ENCODE measurements around the gene GTF2B.
"Not testable (repeated sequence)": the region's sequence is repeated elsewhere in the genome, so short reads cannot be mapped to it uniquely, and the experiment has no call there.

Gene GTF2B

DNA sequence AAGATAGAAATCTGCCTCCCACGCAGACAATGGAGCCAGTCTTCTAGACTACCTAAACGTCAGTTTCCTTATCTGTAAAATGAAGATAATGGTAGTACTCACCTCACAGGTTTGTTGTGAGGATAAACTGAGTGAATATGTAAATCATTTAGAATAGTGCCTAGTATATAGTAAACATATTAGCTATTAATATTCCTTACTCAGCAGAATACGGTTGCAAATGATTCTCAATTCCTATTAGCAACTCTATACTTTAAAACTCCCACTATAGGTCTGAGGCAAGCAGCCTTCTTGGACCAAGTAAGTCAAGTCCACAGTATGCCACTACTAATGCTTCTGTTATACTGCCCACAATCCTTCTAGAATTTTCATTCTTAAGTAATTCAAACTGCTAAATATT, 5.4 kb downstream of the GTF2B start:
- in situ Hi-C loops (cut with MboI; ENCODE audit: low sequenced_read_pairs): no loop called here

- in situ Hi-C loops (cut with MboI; ENCODE audit: low sequenced_read_pairs): no loop called here
These were observed 8.2 kb downstream of the GTF2B start for GRCh38 chr1:88883156-88883555.

DNA sequence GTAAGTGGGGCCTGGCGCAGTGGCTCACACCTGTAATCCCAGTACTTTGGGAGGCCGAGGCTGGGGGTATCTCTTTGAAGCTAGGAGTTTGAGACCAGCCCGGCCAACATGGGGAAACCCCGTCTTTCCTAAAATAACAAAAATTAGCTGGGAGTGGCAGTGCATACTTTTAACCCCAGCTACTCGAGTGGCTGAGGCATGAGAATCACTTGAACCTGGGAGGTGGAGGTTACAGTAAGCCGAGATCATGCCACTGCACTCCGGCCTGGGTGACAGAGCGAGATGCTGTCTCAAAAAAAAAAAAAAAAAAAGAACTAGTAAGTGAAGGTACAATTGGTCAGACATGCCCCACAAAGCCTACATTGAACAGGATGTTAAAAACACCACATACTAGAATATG, 10.7 kb downstream of the GTF2B start:
- in situ Hi-C loops (cut with MboI; ENCODE audit: low sequenced_read_pairs): not testable (repeated sequence)

GRCh38 chr1:88878731-88879130, 12.6 kb downstream of the GTF2B start:
- in situ Hi-C loops (cut with MboI; ENCODE audit: low sequenced_read_pairs): no loop called here

DNA sequence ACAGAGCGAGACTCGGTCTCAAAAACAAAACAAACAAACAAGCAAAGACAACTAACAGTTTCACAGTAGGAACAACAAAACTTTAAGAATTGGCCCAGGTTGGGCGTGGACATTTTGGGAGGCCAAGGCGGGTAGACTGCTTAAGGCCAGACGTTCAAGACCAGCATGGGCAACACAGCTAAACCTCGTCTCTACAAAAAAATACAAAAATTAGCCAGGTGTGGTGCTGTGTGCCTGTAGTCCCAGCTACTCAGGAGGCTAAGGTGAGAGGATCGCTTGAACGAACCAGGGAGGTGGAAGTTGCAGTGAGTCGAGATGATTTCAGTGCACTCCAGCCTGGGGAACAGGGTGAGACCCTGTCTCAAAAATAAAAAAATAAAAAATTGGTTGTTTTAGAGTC, 13.5 kb downstream of the GTF2B start:
- in situ Hi-C loops (cut with MboI; ENCODE audit: low sequenced_read_pairs): no loop called here

GRCh38 chr1:88877382-88877825, 14.0 kb downstream of the GTF2B start:
- in situ Hi-C loops (cut with MboI; ENCODE audit: low sequenced_read_pairs): no loop called here

DNA sequence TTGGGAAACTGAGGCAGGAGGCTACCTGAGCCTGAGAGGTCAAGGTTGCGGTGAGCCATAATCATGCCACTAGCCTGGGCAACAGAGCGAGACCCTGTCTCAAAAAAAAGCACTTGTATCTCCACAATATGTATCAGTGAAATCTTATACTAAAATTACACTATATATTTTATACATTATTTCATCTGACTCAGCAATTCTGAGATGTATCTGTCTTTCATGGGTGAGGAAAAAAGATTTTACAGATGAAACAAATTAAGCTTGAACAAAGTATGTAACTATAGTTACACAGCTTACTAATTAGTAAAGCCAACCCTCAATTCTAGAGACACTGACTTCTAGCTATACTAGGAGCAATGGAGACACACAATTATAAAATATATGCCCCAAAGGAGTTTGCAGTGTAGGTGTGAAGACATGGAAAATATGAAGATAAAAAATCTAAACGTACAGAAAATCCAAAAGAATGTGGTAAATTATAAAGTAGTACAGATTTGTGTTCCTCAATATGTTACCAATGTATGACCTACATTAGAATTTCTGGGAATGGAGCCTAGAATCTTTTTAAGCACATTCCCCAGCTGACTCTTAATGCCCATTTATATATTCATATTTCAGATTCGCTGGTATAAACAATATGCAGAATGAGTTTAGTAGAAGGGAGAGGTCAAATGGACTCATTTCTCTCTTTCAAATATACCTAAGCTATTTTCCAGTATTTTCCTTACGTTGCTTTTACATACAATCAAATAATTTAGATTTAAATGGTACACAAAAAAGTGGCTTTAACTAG, 14.6 kb downstream of the GTF2B start:
- in situ Hi-C loops (cut with MboI; ENCODE audit: low sequenced_read_pairs): no loop called here

- in situ Hi-C loops (cut with MboI; ENCODE audit: low sequenced_read_pairs): no loop called here
These were observed 15.8 kb downstream of the GTF2B start for GRCh38 chr1:88875595-88875994.

DNA sequence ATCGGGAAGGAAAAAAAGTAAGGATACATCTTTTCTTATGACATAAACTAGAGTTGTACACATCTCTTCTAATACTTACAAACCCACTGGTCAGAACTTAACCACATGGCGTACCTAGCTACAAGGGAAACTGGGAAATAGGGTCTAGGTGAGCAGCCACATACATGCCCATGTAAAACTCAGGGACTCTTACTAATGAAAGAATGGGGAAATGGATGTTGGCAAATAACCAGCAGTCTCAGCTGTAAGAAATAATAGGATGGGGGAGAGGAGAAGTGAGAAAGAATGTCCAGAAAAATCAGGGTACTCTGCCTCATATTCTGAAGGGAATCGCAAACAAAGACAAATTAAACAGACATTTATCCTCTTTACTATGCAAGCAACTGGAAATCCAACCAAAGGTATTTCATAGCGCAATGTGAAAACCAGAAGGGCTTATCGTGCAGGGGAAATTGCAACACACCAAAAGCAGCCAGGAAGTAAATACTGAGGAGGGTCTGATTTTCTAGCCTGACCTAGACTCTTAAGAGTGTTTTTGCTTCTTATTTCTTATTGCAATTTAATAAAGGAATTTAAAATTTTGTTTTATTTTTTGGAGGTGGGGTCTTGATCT, 17.5 kb downstream of the GTF2B start:
- in situ Hi-C loops (cut with MboI; ENCODE audit: low sequenced_read_pairs): no loop called here

DNA sequence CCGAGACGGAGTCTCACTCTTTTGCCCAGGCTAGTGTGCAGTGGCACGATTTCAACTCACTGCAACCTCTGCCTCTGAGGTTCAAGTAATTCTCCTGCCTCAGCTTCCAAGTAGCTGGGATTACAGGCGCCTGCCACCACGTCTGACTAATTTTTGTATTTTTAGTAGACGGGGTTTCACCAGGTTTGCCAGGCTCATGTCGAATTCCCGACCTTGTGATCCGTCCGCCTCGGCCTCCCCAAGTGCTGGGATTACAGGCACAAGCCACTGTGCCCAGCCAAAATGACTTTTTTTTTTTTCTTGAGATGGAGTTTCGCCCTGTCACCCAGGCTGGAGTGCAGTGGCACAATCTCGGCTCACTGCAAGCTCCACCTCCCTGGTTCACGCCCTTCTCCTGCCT, 21.7 kb downstream of the GTF2B start:
- in situ Hi-C loops (cut with MboI; ENCODE audit: low sequenced_read_pairs): not testable (repeated sequence)

DNA sequence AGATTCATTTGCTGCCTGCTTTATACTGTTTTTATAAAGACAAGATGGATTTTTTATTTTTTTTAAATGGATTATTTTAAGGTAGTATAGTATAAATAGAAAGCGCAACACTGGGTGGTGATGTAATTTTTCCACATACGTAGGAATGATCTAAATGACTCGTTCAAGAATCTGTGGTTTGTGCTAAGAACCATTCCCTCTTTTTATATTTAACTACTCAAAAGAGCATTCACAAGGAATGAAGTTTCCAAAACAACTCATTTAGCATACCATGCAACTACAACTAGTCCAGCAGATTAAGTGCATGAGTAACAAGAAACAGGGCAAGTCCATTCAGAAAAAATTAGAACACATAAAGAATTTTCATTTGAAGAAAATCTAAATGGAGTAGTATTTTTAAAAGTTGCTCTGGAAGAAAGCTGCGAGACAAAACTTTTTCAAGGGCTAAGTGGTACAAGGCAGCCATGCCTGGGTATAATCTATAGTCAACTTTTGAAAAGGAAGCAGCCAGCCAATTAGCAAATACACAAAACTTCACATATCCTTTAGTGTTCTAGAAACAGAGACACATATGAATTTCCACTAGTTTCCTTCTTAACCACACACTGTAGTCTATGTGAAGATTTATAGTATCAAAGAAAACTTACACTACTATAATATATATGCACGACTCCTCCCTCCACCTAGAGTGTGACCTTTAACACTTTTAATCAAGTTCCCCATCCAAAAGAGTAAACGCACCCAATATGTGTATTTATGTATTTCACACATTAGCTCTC, 23.4 kb downstream of the GTF2B start:
- in situ Hi-C loops (cut with MboI; ENCODE audit: low sequenced_read_pairs): no loop called here

DNA sequence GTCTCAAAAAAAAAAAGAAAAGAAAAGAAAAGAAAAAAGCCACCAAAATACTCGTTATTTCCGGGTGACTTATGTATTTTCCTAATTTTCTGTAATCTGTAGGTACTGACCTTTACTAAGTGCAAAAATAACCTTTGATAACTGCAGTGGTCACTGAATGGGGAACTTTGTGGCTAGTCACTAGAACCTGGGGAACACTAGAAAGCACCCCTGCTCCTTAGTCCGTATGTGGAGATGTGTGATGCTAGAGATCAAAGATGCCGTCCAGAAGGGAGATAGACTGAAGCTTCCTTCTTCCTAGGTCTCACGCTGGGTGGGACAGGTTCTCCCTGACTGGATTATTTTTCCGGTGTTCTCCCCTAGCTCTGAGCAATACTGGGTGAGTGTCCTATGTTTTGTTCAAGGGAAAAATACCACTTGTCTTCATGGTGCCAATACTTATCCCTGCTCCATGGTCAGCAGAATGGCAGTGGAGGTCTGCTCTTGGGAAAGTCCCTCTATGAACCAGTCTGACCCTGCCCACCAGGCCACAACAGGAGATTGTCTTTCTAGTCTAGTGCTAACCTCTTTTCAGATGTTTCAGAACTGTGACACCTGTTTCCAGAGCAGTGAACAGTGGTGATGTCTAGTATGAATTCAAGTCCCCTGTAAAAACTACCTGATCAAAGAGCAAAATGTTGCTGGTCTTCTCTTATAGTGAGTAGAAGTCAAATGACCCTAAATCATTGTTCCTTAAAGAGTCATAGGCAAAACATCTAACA, 39.9 kb downstream of the GTF2B start:
- in situ Hi-C loops (cut with MboI; ENCODE audit: low sequenced_read_pairs): no loop called here

GRCh38 chr1:88847643-88848042, 43.7 kb downstream of the GTF2B start:
- in situ Hi-C loops (cut with MboI; ENCODE audit: low sequenced_read_pairs): no loop called here

GRCh38 chr1:88825721-88826120, 65.6 kb downstream of the GTF2B start:
- in situ Hi-C loops (cut with MboI; ENCODE audit: low sequenced_read_pairs): no loop called here

GRCh38 chr1:88819642-88820041, 71.7 kb downstream of the GTF2B start:
- in situ Hi-C loops (cut with MboI; ENCODE audit: low sequenced_read_pairs): not testable (repeated sequence)

GRCh38 chr1:88813471-88813870, 77.9 kb downstream of the GTF2B start:
- in situ Hi-C loops (cut with MboI; ENCODE audit: low sequenced_read_pairs): no loop called here

- in situ Hi-C loops (cut with MboI; ENCODE audit: low sequenced_read_pairs): no loop called here
These were observed 79.0 kb downstream of the GTF2B start for GRCh38 chr1:88812366-88812765.

- in situ Hi-C loops (cut with MboI; ENCODE audit: low sequenced_read_pairs): no loop called here
These were observed 87.9 kb downstream of the GTF2B start for GRCh38 chr1:88803444-88803843.

DNA sequence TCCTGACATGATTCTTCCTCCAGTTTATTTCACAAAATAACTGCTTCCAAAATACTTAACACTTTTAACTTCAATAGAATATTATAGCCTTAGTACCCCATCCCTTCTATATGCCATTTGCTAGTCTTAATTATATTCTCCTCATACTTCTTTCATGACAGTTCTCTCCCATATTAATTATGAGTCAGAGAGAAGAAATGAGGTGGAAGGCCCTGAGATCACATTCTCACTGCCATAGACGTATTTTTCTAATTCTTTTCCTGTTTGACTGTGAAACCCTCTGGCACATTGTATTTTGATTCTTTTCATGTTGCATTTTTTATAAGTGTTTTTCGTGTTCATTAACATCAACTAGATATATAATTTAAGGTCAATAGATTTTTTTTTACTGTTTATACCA, 88.4 kb downstream of the GTF2B start:
- in situ Hi-C loops (cut with MboI; ENCODE audit: low sequenced_read_pairs): no loop called here

Measured in hTERT RPE-1 (cell line).